HG03139 (cell line): ENCODE results near the gene USP17L19.
"Not testable (repeated sequence)": the region's sequence is repeated elsewhere in the genome, so short reads cannot be mapped to it uniquely, and the experiment has no call there.

ENCODE experiments used
- ATAC-seq: cut with Tn5 transposase; IDR thresholded peaks from one replicate; pipeline ENCODE4 v1.9.1; 2021; ENCODE audit not compliant: unreplicated experiment

Gene USP17L19, protein sequence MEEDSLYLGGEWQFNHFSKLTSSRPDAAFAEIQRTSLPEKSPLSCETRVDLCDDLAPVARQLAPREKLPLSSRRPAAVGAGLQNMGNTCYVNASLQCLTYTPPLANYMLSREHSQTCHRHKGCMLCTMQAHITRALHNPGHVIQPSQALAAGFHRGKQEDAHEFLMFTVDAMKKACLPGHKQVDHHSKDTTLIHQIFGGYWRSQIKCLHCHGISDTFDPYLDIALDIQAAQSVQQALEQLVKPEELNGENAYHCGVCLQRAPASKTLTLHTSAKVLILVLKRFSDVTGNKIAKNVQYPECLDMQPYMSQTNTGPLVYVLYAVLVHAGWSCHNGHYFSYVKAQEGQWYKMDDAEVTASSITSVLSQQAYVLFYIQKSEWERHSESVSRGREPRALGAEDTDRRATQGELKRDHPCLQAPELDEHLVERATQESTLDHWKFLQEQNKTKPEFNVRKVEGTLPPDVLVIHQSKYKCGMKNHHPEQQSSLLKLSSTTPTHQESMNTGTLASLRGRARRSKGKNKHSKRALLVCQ

DNA sequence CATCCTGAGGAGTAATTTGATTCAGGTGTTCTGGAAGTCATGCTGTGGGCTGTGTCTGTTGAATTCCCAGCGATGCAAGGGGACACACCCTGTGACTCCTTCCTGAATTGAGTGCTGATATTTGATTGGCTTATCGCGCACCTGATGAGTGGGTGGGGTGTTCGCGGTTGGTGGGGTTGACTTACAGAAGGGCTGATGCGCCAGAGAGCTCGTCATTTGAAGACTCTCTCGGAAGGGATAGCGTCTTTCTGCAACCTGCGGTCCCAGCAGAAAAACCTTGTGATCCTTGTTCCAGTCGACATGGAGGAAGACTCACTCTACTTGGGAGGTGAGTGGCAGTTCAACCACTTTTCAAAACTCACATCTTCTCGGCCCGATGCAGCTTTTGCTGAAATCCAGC is at the start of gene USP17L19:
Gene USP17L19, plus strand, starts transcription at position 301 of the 400 bp plus-strand sequence. Its CDS starts 0 bp downstream, at position 301.
- ATAC-seq = not testable (repeated sequence)

DNA sequence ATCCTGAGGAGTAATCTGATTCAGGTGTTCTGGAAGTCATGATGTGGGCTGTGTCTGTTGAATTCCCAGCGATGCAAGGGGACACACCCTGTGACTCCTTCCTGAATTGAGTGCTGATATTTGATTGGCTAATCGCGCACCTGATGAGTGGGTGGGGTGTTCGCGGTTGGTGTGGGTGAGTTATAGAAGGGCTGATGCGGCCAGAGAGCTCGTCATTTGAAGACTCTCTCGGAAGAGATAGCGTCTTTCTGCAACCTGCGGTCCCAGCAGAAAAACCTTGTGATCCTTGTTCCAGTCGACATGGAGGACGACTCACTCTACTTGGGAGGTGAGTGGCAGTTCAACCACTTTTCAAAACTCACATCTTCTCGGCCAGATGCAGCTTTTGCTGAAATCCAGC is 42.8 kb upstream of the USP17L19 start, which contains the start of gene USP17L10:
Gene USP17L10, plus strand, starts transcription at position 301 of the 400 bp plus-strand sequence. Its CDS starts 0 bp downstream, at position 301.
- not testable (repeated sequence) for ATAC-seq

DNA sequence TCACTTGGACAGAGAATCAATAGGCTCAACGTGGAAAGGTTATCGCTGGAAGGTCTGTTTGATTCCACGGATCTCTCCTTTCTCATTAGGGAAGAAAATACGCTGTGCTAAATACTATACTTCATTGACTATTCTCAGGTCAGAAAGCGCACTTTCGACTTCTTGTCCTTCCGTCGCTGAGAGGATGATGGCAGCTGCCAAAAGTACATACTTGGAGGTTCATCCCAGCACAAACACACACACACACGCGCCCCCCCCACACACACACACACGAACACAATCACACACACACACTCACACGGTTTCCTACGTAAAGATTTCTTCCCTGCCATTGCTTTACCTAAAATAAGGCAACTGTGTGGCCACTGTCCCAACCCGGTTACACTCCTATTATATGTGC is 38.5 kb upstream of the USP17L19 start:
- not testable (repeated sequence) for ATAC-seq

DNA sequence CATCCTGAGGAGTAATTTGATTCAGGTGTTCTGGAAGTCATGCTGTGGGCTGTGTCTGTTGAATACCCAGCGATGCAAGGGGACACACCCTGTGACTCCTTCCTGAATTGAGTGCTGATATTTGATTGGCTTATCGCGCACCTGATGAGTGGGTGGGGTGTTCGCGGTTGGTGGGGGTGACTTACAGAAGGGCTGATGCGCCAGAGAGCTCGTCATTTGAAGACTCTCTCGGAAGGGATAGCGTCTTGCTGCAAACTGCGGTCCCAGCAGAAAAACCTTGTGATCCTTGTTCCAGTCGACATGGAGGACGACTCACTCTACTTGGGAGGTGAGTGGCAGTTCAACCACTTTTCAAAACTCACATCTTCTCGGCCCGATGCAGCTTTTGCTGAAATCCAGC is 38.1 kb upstream of the USP17L19 start, which contains the start of gene USP17L11:
Gene USP17L11, plus strand, starts transcription at position 301 of the 400 bp plus-strand sequence. Its CDS starts 0 bp downstream, at position 301.
- ATAC-seq = not testable (repeated sequence)

DNA sequence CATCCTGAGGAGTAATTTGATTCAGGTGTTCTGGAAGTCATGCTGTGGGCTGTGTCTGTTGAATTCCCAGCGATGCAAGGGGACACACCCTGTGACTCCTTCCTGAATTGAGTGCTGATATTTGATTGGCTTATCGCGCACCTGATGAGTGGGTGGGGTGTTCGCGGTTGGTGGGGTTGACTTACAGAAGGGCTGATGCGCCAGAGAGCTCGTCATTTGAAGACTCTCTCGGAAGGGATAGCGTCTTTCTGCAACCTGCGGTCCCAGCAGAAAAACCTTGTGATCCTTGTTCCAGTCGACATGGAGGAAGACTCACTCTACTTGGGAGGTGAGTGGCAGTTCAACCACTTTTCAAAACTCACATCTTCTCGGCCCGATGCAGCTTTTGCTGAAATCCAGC is 33.3 kb upstream of the USP17L19 start, which contains the start of gene USP17L12:
Gene USP17L12, plus strand, starts transcription at position 301 of the 400 bp plus-strand sequence. Its CDS starts 0 bp downstream, at position 301.
- ATAC-seq = not testable (repeated sequence)

DNA sequence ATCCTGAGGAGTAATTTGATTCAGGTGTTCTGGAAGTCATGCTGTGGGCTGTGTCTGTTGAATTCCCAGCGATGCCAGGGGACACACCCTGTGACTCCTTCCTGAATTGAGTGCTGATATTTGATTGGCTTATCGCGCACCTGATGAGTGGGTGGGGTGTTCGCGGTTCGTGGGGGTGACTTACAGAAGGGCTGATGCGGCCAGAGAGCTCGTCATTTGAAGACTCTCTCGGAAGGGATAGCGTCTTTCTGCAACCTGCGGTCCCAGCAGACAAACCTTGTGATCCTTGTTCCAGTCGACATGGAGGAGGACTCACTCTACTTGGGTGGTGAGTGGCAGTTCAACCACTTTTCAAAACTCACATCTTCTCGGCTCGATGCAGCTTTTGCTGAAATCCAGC is 28.6 kb upstream of the USP17L19 start, which contains the start of gene USP17L13:
Gene USP17L13, plus strand, starts transcription at position 301 of the 400 bp plus-strand sequence. Its CDS starts 0 bp downstream, at position 301.
- ATAC-seq = not testable (repeated sequence)

DNA sequence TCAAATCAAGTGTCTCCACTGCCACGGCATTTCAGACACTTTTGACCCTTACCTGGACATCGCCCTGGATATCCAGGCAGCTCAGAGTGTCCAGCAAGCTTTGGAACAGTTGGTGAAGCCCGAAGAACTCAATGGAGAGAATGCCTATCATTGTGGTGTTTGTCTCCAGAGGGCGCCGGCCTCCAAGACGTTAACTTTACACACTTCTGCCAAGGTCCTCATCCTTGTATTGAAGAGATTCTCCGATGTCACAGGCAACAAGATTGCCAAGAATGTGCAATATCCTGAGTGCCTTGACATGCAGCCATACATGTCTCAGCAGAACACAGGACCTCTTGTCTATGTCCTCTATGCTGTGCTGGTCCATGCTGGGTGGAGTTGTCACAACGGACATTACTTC is 22.9 kb upstream of the USP17L19 start:
- ATAC-seq = not testable (repeated sequence)

DNA sequence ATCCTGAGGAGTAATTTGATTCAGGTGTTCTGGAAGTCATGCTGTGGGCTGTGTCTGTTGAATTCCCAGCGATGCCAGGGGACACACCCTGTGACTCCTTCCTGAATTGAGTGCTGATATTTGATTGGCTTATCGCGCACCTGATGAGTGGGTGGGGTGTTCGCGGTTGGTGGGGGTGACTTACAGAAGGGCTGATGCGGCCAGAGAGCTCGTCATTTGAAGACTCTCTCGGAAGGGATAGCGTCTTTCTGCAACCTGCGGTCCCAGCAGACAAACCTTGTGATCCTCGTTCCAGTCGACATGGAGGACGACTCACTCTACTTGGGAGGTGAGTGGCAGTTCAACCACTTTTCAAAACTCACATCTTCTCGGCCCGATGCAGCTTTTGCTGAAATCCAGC is 19.1 kb upstream of the USP17L19 start, which contains the start of gene USP17L15:
Gene USP17L15, plus strand, starts transcription at position 301 of the 400 bp plus-strand sequence. Its CDS starts 0 bp downstream, at position 301.
- ATAC-seq = not testable (repeated sequence)

DNA sequence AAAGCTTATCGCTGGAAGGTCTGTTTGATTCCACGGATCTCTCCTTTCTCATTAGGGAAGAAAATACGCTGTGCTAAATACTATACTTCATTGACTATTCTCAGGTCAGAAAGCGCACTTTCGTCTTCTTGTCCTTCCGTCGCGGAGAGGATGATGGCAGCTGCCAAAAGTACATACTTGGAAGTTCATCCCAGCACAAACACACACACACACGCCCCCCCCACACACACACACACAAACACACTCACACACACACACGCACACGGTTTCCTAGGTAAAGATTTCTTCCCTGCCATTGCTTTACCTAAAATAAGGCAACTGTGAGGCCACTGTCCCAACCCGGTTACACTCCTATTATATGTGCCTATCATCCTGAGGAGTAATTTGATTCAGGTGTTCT is 14.7 kb upstream of the USP17L19 start:
- not testable (repeated sequence) for ATAC-seq

DNA sequence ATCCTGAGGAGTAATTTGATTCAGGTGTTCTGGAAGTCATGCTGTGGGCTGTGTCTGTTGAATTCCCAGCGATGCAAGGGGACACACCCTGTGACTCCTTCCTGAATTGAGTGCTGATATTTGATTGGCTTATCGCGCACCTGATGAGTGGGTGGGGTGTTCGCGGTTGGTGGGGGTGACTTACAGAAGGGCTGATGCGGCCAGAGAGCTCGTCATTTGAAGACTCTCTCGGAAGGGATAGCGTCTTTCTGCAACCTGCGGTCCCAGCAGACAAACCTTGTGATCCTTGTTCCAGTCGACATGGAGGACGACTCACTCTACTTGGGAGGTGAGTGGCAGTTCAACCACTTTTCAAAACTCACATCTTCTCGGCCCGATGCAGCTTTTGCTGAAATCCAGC is 9.6 kb upstream of the USP17L19 start, which contains the start of gene USP17L17:
Gene USP17L17, plus strand, starts transcription at position 301 of the 400 bp plus-strand sequence. Its CDS starts 0 bp downstream, at position 301.
- not testable (repeated sequence) for ATAC-seq

DNA sequence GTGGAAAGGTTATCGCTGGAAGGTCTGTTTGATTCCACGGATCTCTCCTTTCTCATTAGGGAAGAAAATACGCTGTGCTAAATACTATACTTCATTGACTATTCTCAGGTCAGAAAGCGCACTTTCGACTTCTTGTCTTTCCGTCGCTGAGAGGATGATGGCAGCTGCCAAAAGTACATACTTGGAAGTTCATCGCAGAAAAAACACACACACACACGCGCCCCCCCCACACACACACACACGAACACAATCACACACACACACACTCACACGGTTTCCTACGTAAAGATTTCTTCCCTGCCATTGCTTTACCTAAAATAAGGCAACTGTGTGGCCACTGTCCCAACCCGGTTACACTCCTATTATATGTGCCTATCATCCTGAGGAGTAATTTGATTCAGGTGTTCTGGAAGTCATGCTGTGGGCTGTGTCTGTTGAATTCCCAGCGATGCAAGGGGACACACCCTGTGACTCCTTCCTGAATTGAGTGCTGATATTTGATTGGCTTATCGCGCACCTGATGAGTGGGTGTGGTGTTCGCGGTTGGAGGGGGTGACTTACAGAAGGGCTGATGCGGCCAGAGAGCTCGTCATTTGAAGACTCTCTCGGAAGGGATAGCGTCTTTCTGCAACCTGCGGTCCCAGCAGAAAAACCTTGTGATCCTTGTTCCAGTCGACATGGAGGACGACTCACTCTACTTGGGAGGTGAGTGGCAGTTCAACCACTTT is 5.1 kb upstream of the USP17L19 start, which contains the start of gene USP17L18:
Gene USP17L18, plus strand, starts transcription at position 678 of the 728 bp plus-strand sequence. Its CDS starts 0 bp downstream, at position 678.
- not testable (repeated sequence) for ATAC-seq

DNA sequence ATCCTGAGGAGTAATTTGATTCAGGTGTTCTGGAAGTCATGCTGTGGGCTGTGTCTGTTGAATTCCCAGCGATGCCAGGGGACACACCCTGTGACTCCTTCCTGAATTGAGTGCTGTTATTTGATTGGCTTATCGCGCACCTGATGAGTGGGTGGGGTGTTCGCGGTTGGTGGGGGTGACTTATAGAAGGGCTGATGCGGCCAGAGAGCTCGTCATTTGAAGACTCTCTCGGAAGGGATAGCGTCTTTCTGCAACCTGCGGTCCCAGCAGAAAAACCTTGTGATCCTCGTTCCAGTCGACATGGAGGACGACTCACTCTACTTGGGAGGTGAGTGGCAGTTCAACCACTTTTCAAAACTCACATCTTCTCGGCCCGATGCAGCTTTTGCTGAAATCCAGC is 4.6 kb downstream of the USP17L19 start, which contains the start of gene USP17L20:
Gene USP17L20, plus strand, starts transcription at position 301 of the 400 bp plus-strand sequence. Its CDS starts 0 bp downstream, at position 301.
- not testable (repeated sequence) for ATAC-seq

DNA sequence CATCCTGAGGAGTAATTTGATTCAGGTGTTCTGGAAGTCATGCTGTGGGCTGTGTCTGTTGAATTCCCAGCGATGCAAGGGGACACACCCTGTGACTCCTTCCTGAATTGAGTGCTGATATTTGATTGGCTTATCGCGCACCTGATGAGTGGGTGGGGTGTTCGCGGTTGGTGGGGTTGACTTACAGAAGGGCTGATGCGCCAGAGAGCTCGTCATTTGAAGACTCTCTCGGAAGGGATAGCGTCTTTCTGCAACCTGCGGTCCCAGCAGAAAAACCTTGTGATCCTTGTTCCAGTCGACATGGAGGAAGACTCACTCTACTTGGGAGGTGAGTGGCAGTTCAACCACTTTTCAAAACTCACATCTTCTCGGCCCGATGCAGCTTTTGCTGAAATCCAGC is 9.4 kb downstream of the USP17L19 start, which contains the start of gene USP17L21:
Gene USP17L21, plus strand, starts transcription at position 301 of the 400 bp plus-strand sequence. Its CDS starts 0 bp downstream, at position 301.
- not testable (repeated sequence) for ATAC-seq

DNA sequence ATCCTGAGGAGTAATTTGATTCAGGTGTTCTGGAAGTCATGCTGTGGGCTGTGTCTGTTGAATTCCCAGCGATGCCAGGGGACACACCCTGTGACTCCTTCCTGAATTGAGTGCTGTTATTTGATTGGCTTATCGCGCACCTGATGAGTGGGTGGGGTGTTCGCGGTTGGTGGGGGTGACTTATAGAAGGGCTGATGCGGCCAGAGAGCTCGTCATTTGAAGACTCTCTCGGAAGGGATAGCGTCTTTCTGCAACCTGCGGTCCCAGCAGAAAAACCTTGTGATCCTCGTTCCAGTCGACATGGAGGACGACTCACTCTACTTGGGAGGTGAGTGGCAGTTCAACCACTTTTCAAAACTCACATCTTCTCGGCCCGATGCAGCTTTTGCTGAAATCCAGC is 14.1 kb downstream of the USP17L19 start, which contains the start of gene USP17L22:
Gene USP17L22, plus strand, starts transcription at position 301 of the 400 bp plus-strand sequence. Its CDS starts 0 bp downstream, at position 301.
- ATAC-seq = not testable (repeated sequence)

DNA sequence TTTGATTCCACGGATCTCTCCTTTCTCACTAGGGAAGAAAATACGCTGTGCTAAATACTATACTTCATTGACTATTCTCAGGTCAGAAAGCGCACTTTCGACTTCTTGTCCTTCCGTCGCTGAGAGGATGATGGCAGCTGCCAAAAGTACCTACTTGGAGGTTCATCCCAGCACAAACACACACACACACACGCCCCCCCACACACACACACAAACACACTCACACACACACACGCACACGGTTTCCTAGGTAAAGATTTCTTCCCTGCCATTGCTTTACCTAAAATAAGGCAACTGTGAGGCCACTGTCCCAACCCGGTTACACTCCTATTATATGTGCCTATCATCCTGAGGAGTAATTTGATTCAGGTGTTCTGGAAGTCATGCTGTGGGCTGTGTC is 18.5 kb downstream of the USP17L19 start:
- not testable (repeated sequence) for ATAC-seq
